Peyer's patch (tissue), 4 donors: ENCODE measurements around the gene CEMIP2.

Experiments
- POLR2A ChIP-seq, 2 donors: fragments of 450-650 bp; IDR thresholded peaks; one replicate each; pipeline ENCODE4 v1.5.1; 2017; ENCODE audit warnings: antibody characterized with exemption in 2 of 2, mild to moderate bottlenecking in 2 of 2, moderate library complexity in 2 of 2
- TF ChIP-seq, protein P1 (sequence below), 6 experiments: fragments of 450-650 bp in 4 of 6; fragments of 200-600 bp in 2 of 6; sonication (generic) in 1 of 6; IDR thresholded peaks; one replicate each; pipeline ENCODE4 v1.5.1; 2017 to 2019; ENCODE audit warnings: antibody characterized with exemption in 6 of 6, mild to moderate bottlenecking in 3 of 6, moderate library complexity in 1 of 6

DNA sequence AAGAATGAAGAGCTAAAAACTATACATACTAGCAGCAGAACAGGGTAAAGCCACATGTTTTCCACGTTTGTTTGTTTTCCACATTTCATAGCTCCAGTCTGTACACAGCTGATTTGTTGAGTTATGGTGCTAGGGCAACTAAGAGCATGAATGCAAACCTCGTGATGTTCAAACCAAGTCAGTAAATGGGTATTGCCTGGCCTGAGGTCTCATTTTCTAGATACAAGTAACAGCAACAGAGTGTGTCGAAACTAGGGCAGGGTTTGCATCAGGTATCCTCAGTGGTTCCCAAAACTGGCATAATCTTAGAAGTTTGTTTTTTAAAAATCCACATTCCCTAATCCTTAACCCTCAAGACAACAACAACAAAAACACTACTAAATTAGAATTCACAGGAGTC lies 89.3 kb downstream of the CEMIP2 start:
- TF ChIP-seq, protein P1, sequence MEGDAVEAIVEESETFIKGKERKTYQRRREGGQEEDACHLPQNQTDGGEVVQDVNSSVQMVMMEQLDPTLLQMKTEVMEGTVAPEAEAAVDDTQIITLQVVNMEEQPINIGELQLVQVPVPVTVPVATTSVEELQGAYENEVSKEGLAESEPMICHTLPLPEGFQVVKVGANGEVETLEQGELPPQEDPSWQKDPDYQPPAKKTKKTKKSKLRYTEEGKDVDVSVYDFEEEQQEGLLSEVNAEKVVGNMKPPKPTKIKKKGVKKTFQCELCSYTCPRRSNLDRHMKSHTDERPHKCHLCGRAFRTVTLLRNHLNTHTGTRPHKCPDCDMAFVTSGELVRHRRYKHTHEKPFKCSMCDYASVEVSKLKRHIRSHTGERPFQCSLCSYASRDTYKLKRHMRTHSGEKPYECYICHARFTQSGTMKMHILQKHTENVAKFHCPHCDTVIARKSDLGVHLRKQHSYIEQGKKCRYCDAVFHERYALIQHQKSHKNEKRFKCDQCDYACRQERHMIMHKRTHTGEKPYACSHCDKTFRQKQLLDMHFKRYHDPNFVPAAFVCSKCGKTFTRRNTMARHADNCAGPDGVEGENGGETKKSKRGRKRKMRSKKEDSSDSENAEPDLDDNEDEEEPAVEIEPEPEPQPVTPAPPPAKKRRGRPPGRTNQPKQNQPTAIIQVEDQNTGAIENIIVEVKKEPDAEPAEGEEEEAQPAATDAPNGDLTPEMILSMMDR (IDR thresholded peaks at IDR 0.05), result no peak
- no peak for TF ChIP-seq POLR2A (IDR thresholded peaks at IDR 0.05)
